SU-DHL-6 (cell line): ENCODE data around the gene AMH.
A peak's percentile ranks its signal among the peaks of the same experiment; 100 is the strongest.

Source experiments
- H2AFZ ChIP-seq: fragments of 200-600 bp; sonication (generic); 2 replicates; pipeline ENCODE4 v1.6.1; 2014; ENCODE audit warnings: low read depth, mild to moderate bottlenecking, moderate library complexity, mixed read lengths, antibody characterized with exemption, low read length; ENCODE audit not compliant: severe bottlenecking
- H3F3A ChIP-seq: fragments of 200-600 bp; shearing (Covaris generic); 2 replicates; pipeline ENCODE4 v1.6.0; 2016; ENCODE audit warnings: antibody characterized with exemption, mild to moderate bottlenecking; ENCODE audit not compliant: insufficient read depth
- H3K27ac ChIP-seq: fragments of 200-600 bp; sonication (generic); 2 replicates; pipeline ENCODE4 v1.5.1; 2016; ENCODE audit warnings: low read depth, mild to moderate bottlenecking, low read length, moderate library complexity, mixed read lengths
- H3K27me3 ChIP-seq: fragments of 200-600 bp; sonication (generic), shearing (Covaris generic); 2 replicates; pipeline ENCODE4 v1.6.0; 2014; ENCODE audit warnings: mild to moderate bottlenecking, low read length
- H3K36me3 ChIP-seq: fragments of 200-600 bp; sonication (generic); 2 replicates; pipeline ENCODE4 v1.6.1; 2014; ENCODE audit warnings: mild to moderate bottlenecking, low read length, mixed read lengths
- H3K4me2 ChIP-seq: fragments of 300-600, 200-600 bp; shearing (Covaris generic), sonication (generic); 2 replicates; pipeline ENCODE4 v1.6.0; 2014; ENCODE audit warnings: low read length, low read depth, mild to moderate bottlenecking; ENCODE audit not compliant: poor library complexity, severe bottlenecking
- H3K4me3 ChIP-seq: fragments of 200-600 bp; sonication (generic); 2 replicates; pipeline ENCODE4 v1.5.1; 2014; ENCODE audit warnings: antibody characterized with exemption, low read length, mild to moderate bottlenecking, mixed read lengths; ENCODE audit not compliant: insufficient read depth, poor library complexity, severe bottlenecking
- H3K79me2 ChIP-seq: fragments of 200-600 bp; sonication (generic); 2 replicates; pipeline ENCODE4 v1.6.1; 2014; ENCODE audit warnings: mild to moderate bottlenecking, low read length, moderate library complexity; ENCODE audit not compliant: insufficient read depth
- H3K9ac ChIP-seq: fragments of 200-600 bp; sonication (generic); 2 replicates; pipeline ENCODE4 v1.7.0; 2014; ENCODE audit warnings: mild to moderate bottlenecking, low read length
- H3K9me2 ChIP-seq: fragments of 200-600 bp; sonication (generic); replicated peaks from 2 replicates; pipeline ENCODE4 v1.6.1; 2014; ENCODE audit warnings: low read length; ENCODE audit not compliant: insufficient read depth
- H3K9me3 ChIP-seq: fragments of 200-600 bp; sonication (generic); 2 replicates; pipeline ENCODE4 v1.6.1; 2014; ENCODE audit warnings: low read length, mixed read lengths; ENCODE audit not compliant: insufficient read depth
- H4K20me1 ChIP-seq: fragments of 200-600 bp; sonication (generic); 2 replicates; pipeline ENCODE4 v1.6.1; 2014; ENCODE audit warnings: low read depth, mild to moderate bottlenecking, antibody characterized with exemption, low read length, moderate library complexity, mixed read lengths
- EZH2phosphoT487 ChIP-seq: fragments of 200-600 bp; sonication (generic), shearing (Covaris generic); conservative IDR thresholded peaks from 2 replicates; pipeline ENCODE4 v1.6.1; 2018; ENCODE audit warnings: mild to moderate bottlenecking, antibody characterized with exemption, low read length, moderate library complexity, mixed read lengths
- TF ChIP-seq, protein P1 (sequence below): fragments of 200-600 bp; sonication (generic); IDR thresholded peaks from one replicate; pipeline ENCODE4 v1.5.1; 2017; ENCODE audit warnings: antibody characterized with exemption, mild to moderate bottlenecking, low read length, moderate library complexity; ENCODE audit not compliant: insufficient read depth, poor library complexity, severe bottlenecking

Gene AMH

GRCh38 chr19:2233601-2234280 lies 15.4 kb upstream of the AMH start:
- Histone ChIP-seq H3K36me3 (no peaks in the 10 kb centered on the region), H3K4me3 (peak overlapping the region; percentile 1), H3K79me2 (peaks cover 50% of the 10 kb centered on the region), H2AFZ (no peak overlapping the region), H3K9me2 (no peaks in the 10 kb centered on the region), H3F3A (peaks cover 20% of the 10 kb centered on the region; the same call in 1 of the 2 replicates), H3K9ac (peak overlapping the region; percentile 95; the same call in 1 of the 2 replicates), H3K4me2 (peak overlapping the region; percentile 97), H3K9me3 (no peaks in the 10 kb centered on the region), H4K20me1 (0 out of 2 replicates have a peak, but pooled peaks cover 2% of the 10 kb centered on the region), H3K27ac (peak overlapping the region; percentile 81), H3K27me3 (no peaks in the 10 kb centered on the region)
- TF ChIP-seq, protein P1, sequence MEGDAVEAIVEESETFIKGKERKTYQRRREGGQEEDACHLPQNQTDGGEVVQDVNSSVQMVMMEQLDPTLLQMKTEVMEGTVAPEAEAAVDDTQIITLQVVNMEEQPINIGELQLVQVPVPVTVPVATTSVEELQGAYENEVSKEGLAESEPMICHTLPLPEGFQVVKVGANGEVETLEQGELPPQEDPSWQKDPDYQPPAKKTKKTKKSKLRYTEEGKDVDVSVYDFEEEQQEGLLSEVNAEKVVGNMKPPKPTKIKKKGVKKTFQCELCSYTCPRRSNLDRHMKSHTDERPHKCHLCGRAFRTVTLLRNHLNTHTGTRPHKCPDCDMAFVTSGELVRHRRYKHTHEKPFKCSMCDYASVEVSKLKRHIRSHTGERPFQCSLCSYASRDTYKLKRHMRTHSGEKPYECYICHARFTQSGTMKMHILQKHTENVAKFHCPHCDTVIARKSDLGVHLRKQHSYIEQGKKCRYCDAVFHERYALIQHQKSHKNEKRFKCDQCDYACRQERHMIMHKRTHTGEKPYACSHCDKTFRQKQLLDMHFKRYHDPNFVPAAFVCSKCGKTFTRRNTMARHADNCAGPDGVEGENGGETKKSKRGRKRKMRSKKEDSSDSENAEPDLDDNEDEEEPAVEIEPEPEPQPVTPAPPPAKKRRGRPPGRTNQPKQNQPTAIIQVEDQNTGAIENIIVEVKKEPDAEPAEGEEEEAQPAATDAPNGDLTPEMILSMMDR, result no peak
- TF ChIP-seq EZH2phosphoT487, result no peak

DNA sequence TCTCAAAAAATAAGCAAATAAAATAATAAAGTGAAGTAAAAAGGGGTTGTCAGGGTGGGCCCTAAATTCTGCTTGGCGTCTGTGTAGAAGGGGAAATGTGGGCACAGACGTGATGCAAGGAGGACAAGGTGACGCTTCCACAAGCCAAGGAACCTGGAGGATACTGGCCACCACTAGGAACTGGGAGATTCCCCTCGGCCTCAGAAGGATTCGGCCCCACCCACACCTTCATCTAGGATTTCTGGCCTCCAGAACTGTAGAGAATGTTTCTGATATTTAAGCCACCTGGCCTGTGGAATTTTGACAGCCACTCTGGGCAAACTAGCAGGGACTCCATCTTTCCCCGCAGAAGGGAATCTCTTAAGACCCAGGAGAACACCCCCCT lies 14.1 kb upstream of the AMH start:
- H3K27ac ChIP-seq, result peak overlapping the region; percentile 81

GRCh38 chr19:2235381-2236063 lies 13.6 kb upstream of the AMH start:
- 0 out of 2 replicates have a peak, but pooled peaks cover 8% of the 10 kb centered on the region for H4K20me1 ChIP-seq
- H3K9me2 ChIP-seq, result no peaks in the 10 kb centered on the region
- peak overlapping the region; percentile 95 for H3K9ac ChIP-seq
- H3F3A ChIP-seq, result peaks cover 17% of the 10 kb centered on the region; the same call in 1 of the 2 replicates
- no peaks in the 10 kb centered on the region for H3K27me3 ChIP-seq
- H3K27ac ChIP-seq, result peak overlapping the region; percentile 81
- H3K36me3 ChIP-seq, result no peaks in the 10 kb centered on the region
- H2AFZ ChIP-seq, result no peak overlapping the region
- peaks cover 62% of the 10 kb centered on the region for H3K79me2 ChIP-seq
- peak overlapping the region; percentile 97 for H3K4me2 ChIP-seq
- no peaks in the 10 kb centered on the region for H3K9me3 ChIP-seq
- H3K4me3 ChIP-seq, result peak overlapping the region; percentile 90
- no peak for TF ChIP-seq EZH2phosphoT487
- TF ChIP-seq, protein P1, result no peak

More for the DNA sequence above, 14.1 kb upstream of the AMH start:
- no peaks in the 10 kb centered on the region for H3K36me3 ChIP-seq
- peaks cover 57% of the 10 kb centered on the region for H3K79me2 ChIP-seq
- TF ChIP-seq, protein P1, result no peak
- no peak for TF ChIP-seq EZH2phosphoT487
- no peaks in the 10 kb centered on the region for H3K9me2 ChIP-seq
- H2AFZ ChIP-seq, result no peak overlapping the region
- H4K20me1 ChIP-seq, result 0 out of 2 replicates have a peak, but pooled peaks cover 8% of the 10 kb centered on the region
- no peaks in the 10 kb centered on the region for H3K9me3 ChIP-seq
- H3K27me3 ChIP-seq, result no peaks in the 10 kb centered on the region
- H3K9ac ChIP-seq, result peak overlapping the region; percentile 95
- H3F3A ChIP-seq, result peaks cover 17% of the 10 kb centered on the region; the same call in 1 of the 2 replicates
- peak overlapping the region; percentile 90 for H3K4me3 ChIP-seq
- peak overlapping the region; percentile 97 for H3K4me2 ChIP-seq
